ENCODE data around the gene TMEM131.

- TF ChIP-seq CTCF (IDR thresholded peaks at IDR 0.05) (no peak), EZH2phosphoT487 (IDR thresholded peaks at IDR 0.05) (no peak)
These were observed 248.5 kb downstream of the TMEM131 start for GRCh38 chr2:97747285-97747684.
